ENCODE results near the gene HAS3.

GRCh38 chr16:69056421-69056820, 49.0 kb upstream of the HAS3 start:
- TF ChIP-seq POLR2A (IDR thresholded peaks at IDR 0.05; ENCODE audit: low read depth, low read length) (no peak), POLR2AphosphoS5 (IDR thresholded peaks at IDR 0.05; ENCODE audit: low read depth, low read length) (no peak)

All from GM12892 (cell line).